Stimulated activated naive B cell treated with anti-CD40 and anti-IgM and Interleukin-4, amounts not matched to agents 10 μg/mL and 1 μg/mL and 100 μg/mL, for 72 hours (primary cell): Measurements from ENCODE around the gene POU2F1.

Experiments used
- ATAC-seq, 2 donors: fragments of 150-1000 bp; cut with Tn5 transposase; replicated peaks; 2 replicates each; pipeline ENCODE4 v1.10.0; 2021; ENCODE audit warnings: moderate library complexity in 1 of 2
- DNase-seq: peaks from one replicate; pipeline ENCODE4 v3.0.0; 2021
- H3K27ac Mint-ChIP-seq: one replicate; pipeline ENCODE4 v1.8.0; 2022; ENCODE audit warnings: mild to moderate bottlenecking, mixed read lengths
- H3K27me3 Mint-ChIP-seq, 2 donors: one replicate each; pipeline ENCODE4 v1.8.0; 2022; ENCODE audit warnings: mixed read lengths in 2 of 2
- H3K36me3 Mint-ChIP-seq, 2 donors: one replicate each; pipeline ENCODE4 v1.8.0; 2022; ENCODE audit warnings: mixed read lengths in 2 of 2, mild to moderate bottlenecking in 1 of 2
- H3K4me1 Mint-ChIP-seq, 2 donors: one replicate each; pipeline ENCODE4 v1.8.0; 2022; ENCODE audit warnings: mixed read lengths in 2 of 2, mild to moderate bottlenecking in 1 of 2
- H3K4me3 Mint-ChIP-seq, 2 donors: one replicate each; pipeline ENCODE4 v1.8.0; 2022; ENCODE audit warnings: mild to moderate bottlenecking in 2 of 2, mixed read lengths in 2 of 2, moderate library complexity in 1 of 2
- H3K9me3 Mint-ChIP-seq, 2 donors: one replicate each; pipeline ENCODE4 v1.8.0; 2022; ENCODE audit warnings: mixed read lengths in 2 of 2, mild to moderate bottlenecking in 1 of 2

POU2F1 gene

GRCh38 chr1:167288390-167289074 lies 67.8 kb downstream of the POU2F1 start:
- H3K4me1 Mint-ChIP-seq = peaks cover 24 to 63% of the 10 kb centered on the region in 2 donors
- DNase-seq = no peak

GRCh38 chr1:167289075-167289442 lies 68.4 kb downstream of the POU2F1 start:
- no peak overlapping the region for H3K27ac Mint-ChIP-seq
- H3K27me3 Mint-ChIP-seq = no peaks in the 10 kb centered on the region
- peak; percentile 38 to 50 for ATAC-seq
- H3K36me3 Mint-ChIP-seq = peaks cover 0 to 3% of the 10 kb centered on the region in 2 donors
- DNase-seq = no peak
- no peak overlapping the region for H3K4me3 Mint-ChIP-seq
- no peaks in the 10 kb centered on the region for H3K9me3 Mint-ChIP-seq
- peaks cover 24 to 62% of the 10 kb centered on the region in 2 donors for H3K4me1 Mint-ChIP-seq

More at GRCh38 chr1:167288390-167289074, 67.8 kb downstream of the POU2F1 start:
- no peak for ATAC-seq
- H3K27ac Mint-ChIP-seq = no peak overlapping the region
- no peaks in the 10 kb centered on the region for H3K9me3 Mint-ChIP-seq
- H3K36me3 Mint-ChIP-seq = peaks cover 0 to 3% of the 10 kb centered on the region in 2 donors
- no peaks in the 10 kb centered on the region for H3K27me3 Mint-ChIP-seq
- H3K4me3 Mint-ChIP-seq = no peak overlapping the region

GRCh38 chr1:167289966-167290365 lies 69.3 kb downstream of the POU2F1 start:
- DNase-seq (no peak), ATAC-seq (no peak)
- Mint-ChIP-seq H3K27ac (no peak overlapping the region), H3K36me3 (peaks cover 2 to 3% of the 10 kb centered on the region in 2 donors), H3K4me1 (peaks cover 29 to 71% of the 10 kb centered on the region in 2 donors), H3K9me3 (peaks cover 0 to under 1% of the 10 kb centered on the region in 2 donors), H3K27me3 (no peaks in the 10 kb centered on the region), H3K4me3 (no peak overlapping the region)

GRCh38 chr1:167291539-167292185 lies 71.0 kb downstream of the POU2F1 start:
- DNase-seq (no peak), ATAC-seq (no peak)
- Mint-ChIP-seq H3K27ac (no peak overlapping the region), H3K36me3 (peaks cover 2 to 3% of the 10 kb centered on the region in 2 donors), H3K4me3 (no peak overlapping the region), H3K4me1 (peaks cover 20 to 71% of the 10 kb centered on the region in 2 donors), H3K27me3 (no peaks in the 10 kb centered on the region), H3K9me3 (peaks cover 0 to 1% of the 10 kb centered on the region in 2 donors)

GRCh38 chr1:167292216-167292615 lies 71.5 kb downstream of the POU2F1 start:
- no peak for ATAC-seq
- Mint-ChIP-seq H3K36me3 (peaks cover 2 to 3% of the 10 kb centered on the region in 2 donors), H3K27ac (no peak overlapping the region), H3K9me3 (peaks cover 0 to 1% of the 10 kb centered on the region in 2 donors), H3K4me1 (peaks cover 18 to 65% of the 10 kb centered on the region in 2 donors), H3K27me3 (no peaks in the 10 kb centered on the region), H3K4me3 (no peak overlapping the region)
- no peak for DNase-seq

GRCh38 chr1:167293057-167293456 lies 72.4 kb downstream of the POU2F1 start:
- H3K4me1 Mint-ChIP-seq = peaks cover 18 to 58% of the 10 kb centered on the region in 2 donors
- DNase-seq (no peak), ATAC-seq (no peak)
- H3K9me3 Mint-ChIP-seq = peaks cover 0 to 1% of the 10 kb centered on the region in 2 donors
- peaks cover 2 to 3% of the 10 kb centered on the region in 2 donors for H3K36me3 Mint-ChIP-seq
- H3K27ac Mint-ChIP-seq = no peak overlapping the region
- no peaks in the 10 kb centered on the region for H3K27me3 Mint-ChIP-seq
- H3K4me3 Mint-ChIP-seq = no peak overlapping the region

- peaks cover 14 to 45% of the 10 kb centered on the region in 2 donors for H3K4me1 Mint-ChIP-seq
- H3K4me3 Mint-ChIP-seq = no peak overlapping the region
- peaks cover 2 to 3% of the 10 kb centered on the region in 2 donors for H3K36me3 Mint-ChIP-seq
- peaks cover 0 to 1% of the 10 kb centered on the region in 2 donors for H3K9me3 Mint-ChIP-seq
- peak; percentile 51 to 62 for ATAC-seq
- no peak for DNase-seq
- no peak overlapping the region for H3K27ac Mint-ChIP-seq
- no peaks in the 10 kb centered on the region for H3K27me3 Mint-ChIP-seq
Observed at GRCh38 chr1:167294528-167294927, 73.8 kb downstream of the POU2F1 start.

- peaks cover 2 to 3% of the 10 kb centered on the region in 2 donors for H3K36me3 Mint-ChIP-seq
- H3K27me3 Mint-ChIP-seq = no peaks in the 10 kb centered on the region
- no peak overlapping the region for H3K27ac Mint-ChIP-seq
- DNase-seq = no peak
- peaks cover 17 to 29% of the 10 kb centered on the region in 2 donors for H3K4me1 Mint-ChIP-seq
- H3K9me3 Mint-ChIP-seq = peaks cover 0 to 1% of the 10 kb centered on the region in 2 donors
- H3K4me3 Mint-ChIP-seq = no peak overlapping the region
- no peak for ATAC-seq
Observed at GRCh38 chr1:167297222-167298214, 76.8 kb downstream of the POU2F1 start.

GRCh38 chr1:167298325-167298724 lies 77.6 kb downstream of the POU2F1 start:
- no peak overlapping the region for H3K27ac Mint-ChIP-seq
- no peaks in the 10 kb centered on the region for H3K27me3 Mint-ChIP-seq
- H3K4me1 Mint-ChIP-seq = peaks cover 15 to 21% of the 10 kb centered on the region in 2 donors
- DNase-seq = no peak
- peaks cover 0 to 1% of the 10 kb centered on the region in 2 donors for H3K9me3 Mint-ChIP-seq
- H3K36me3 Mint-ChIP-seq = peaks cover 2 to 3% of the 10 kb centered on the region in 2 donors
- ATAC-seq = no peak
- H3K4me3 Mint-ChIP-seq = no peak overlapping the region

GRCh38 chr1:167301355-167301754 lies 80.7 kb downstream of the POU2F1 start:
- peak overlapping the region; percentile 25 for H3K27ac Mint-ChIP-seq
- H3K9me3 Mint-ChIP-seq = no peaks in the 10 kb centered on the region
- no peak overlapping the region for H3K4me3 Mint-ChIP-seq
- DNase-seq (no peak), ATAC-seq (no peak)
- peaks cover 0 to 3% of the 10 kb centered on the region in 2 donors for H3K36me3 Mint-ChIP-seq
- H3K4me1 Mint-ChIP-seq = peaks cover 8 to 9% of the 10 kb centered on the region in 2 donors
- H3K27me3 Mint-ChIP-seq = no peaks in the 10 kb centered on the region

- H3K36me3 Mint-ChIP-seq = peaks cover 1 to 7% of the 10 kb centered on the region in 2 donors
- DNase-seq (no peak), ATAC-seq (no peak)
- H3K27ac Mint-ChIP-seq = no peak overlapping the region
- H3K4me1 Mint-ChIP-seq = peaks cover 13 to 19% of the 10 kb centered on the region in 2 donors
- H3K9me3 Mint-ChIP-seq = no peaks in the 10 kb centered on the region
- no peaks in the 10 kb centered on the region for H3K27me3 Mint-ChIP-seq
- H3K4me3 Mint-ChIP-seq = no peak overlapping the region
Observed at GRCh38 chr1:167304165-167304564, 83.5 kb downstream of the POU2F1 start.

- H3K4me3 Mint-ChIP-seq = no peak overlapping the region
- peaks cover 1 to 4% of the 10 kb centered on the region in 2 donors for H3K36me3 Mint-ChIP-seq
- no peaks in the 10 kb centered on the region for H3K9me3 Mint-ChIP-seq
- H3K27me3 Mint-ChIP-seq = no peaks in the 10 kb centered on the region
- H3K4me1 Mint-ChIP-seq = peaks cover 11 to 22% of the 10 kb centered on the region in 2 donors
- no peak overlapping the region for H3K27ac Mint-ChIP-seq
- ATAC-seq (no peak), DNase-seq (no peak)
Observed at GRCh38 chr1:167305059-167305705, 84.5 kb downstream of the POU2F1 start.

GRCh38 chr1:167305706-167306277 lies 85.1 kb downstream of the POU2F1 start:
- no peak for ATAC-seq
- H3K4me3 Mint-ChIP-seq = no peak overlapping the region

More at GRCh38 chr1:167305706-167306277, 85.1 kb downstream of the POU2F1 start:
- H3K9me3 Mint-ChIP-seq = no peaks in the 10 kb centered on the region
- H3K4me1 Mint-ChIP-seq = peaks cover 12 to 22% of the 10 kb centered on the region in 2 donors
- H3K27ac Mint-ChIP-seq = no peak overlapping the region
- H3K36me3 Mint-ChIP-seq = peaks cover 1 to 7% of the 10 kb centered on the region in 2 donors
- H3K27me3 Mint-ChIP-seq = no peaks in the 10 kb centered on the region
- DNase-seq = no peak
